GM18909 (cell line): ENCODE results near the gene GOLM1.

ENCODE experiments used
- ATAC-seq: cut with Tn5 transposase; IDR thresholded peaks from one replicate; pipeline ENCODE4 v1.9.1; 2021; ENCODE audit warnings: mild to moderate bottlenecking; ENCODE audit not compliant: unreplicated experiment, poor library complexity

GOLM1 gene

DNA sequence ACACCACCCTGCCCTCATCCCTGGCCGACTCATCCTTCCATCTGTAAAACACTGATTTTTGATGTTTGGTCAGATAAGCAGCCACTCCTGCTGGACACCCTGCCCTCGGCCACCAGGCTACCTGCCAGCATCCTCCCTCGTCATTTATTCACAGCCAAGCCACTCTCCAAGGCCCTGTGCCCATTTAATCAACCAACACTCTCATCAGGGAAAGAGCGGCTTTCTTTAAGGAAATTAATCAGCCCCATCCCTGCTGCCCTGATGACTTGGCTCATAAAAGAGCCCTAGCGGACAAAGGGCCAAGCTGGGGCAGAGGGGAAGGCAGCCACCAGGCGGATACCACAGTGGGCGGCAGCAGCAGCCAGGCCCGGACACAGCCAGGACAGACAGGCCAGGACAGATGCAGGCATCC lies 52.4 kb downstream of the GOLM1 start:
- no peak for ATAC-seq

DNA sequence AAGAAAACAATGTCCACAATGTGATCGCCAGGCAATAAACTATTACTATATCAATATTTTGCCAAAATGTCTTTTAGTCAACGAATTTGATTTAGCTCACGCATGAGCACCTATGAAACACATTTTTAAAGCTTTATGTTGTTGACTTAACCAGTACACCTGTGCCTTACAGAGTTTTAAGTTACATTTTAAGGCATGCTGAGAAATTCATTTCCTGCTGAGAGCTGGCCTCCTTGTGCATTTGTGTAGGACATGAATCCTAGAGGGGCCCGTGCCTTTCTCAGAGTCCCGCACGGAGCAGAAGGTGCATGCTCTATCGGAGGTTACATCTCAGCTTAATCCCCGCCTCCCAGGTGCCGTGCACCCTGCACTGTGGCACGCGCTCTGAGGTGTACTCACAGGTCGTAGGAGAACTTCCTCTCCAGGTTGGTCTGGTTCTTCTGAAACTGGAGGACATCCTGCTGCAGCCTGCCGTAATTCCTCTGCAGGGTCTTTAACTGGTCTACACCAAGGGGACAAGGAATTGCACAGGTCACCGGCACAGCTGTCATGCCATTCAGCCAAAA lies 53.2 kb downstream of the GOLM1 start:
- no peak for ATAC-seq

- no peak for ATAC-seq
Observed at GRCh38 chr9:86045654-86046053, 53.7 kb downstream of the GOLM1 start.

- ATAC-seq, result no peak
Observed at GRCh38 chr9:86043999-86044398, 55.4 kb downstream of the GOLM1 start.

DNA sequence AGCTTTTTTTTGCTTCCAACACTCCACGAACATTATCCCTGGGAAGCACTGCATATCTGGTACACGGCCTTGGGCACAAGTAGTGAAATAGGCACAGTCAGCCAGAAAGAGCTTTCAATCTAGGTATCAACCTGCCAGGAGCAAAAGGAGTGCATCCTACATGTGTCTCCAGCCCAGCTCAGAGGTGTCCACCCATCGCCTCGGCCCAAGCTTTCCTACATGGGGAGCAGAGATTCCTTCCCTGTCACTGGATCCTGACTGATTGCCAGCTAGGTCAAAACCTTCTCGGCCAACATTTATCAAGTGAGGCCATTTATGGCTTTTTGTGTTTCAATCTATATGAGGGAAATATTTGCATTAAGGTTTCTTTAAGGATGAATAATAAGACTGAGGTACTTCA lies 55.8 kb downstream of the GOLM1 start:
- ATAC-seq, result no peak

DNA sequence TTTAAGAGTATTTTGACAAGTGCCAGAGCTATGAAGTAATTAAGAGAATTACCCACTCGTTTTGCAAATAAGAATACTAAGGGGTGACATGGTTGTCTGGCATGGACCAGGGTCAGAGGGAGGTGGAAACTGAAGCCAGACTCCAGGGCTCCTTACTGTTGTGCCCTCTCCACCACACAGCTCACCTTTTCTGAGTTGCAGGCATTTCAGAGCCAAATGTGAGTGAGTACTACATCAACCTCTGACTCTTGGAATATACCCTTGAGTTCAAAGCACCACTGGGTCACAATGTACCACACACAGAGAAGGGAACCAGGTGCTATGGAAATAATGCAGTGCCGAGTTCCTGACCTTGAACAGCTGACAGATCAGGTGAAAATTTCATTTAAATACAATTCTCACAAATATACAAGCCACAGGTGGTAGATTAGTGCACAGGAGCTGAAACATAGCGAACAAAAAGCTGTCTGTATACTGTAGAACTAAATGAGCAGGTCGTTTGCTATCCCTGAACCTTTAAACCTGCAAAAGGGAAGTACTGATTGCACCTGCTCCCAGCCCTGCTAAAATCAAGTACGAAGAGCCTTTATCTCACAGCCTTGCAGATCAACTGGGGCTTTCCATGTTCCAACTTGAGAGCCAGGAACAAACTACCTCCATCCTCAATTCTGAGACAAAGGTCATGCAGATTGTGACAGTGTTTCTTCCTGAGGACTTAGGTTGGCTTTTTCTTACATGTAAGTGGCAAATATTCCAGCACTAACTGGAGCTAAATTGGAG lies 57.0 kb downstream of the GOLM1 start:
- ATAC-seq, result no peak

GRCh38 chr9:86041311-86041741 lies 58.0 kb downstream of the GOLM1 start:
- ATAC-seq, result no peak

GRCh38 chr9:86040861-86041155 lies 58.5 kb downstream of the GOLM1 start:
- ATAC-seq, result no peak

DNA sequence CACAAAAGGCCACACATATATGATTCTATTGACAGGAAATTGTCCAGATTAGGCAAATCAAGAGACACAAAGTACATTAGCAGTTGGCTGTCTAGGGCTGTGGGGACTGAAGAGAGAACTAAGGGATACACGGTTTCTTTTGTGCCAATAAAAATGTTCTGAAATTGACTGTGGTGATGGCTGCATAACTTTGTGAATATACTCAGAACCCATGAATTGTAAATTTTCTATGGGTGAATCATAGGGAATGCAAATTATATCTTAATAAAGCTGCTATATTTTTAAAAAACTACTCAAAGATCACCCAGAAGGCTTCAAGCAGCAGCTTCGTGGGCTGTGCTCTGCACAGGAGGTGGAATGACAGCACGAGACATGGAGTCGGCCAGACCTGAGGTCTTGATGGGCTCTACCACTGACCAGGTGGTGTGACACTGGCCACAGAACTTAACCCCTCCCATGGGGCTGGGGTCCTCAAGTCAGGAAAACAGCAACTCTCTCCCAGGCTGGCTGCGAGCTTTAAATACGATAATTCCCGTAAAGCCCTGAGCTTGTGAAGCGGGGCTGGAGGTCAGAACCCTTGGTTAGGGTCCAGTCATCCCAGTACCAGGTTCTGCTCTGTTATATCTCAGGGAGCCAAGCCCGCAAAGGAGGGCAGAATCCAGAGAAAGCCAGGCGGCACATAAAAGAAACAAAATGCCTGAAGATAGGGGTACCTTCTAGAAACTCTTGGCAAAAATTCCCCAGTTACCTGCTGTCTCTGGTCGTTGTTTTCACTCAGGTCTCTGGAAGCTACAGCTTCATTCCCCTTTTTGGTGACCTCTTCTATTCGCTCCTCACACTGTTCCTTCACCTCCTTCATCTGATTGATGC lies 59.1 kb downstream of the GOLM1 start:
- no peak for ATAC-seq

DNA sequence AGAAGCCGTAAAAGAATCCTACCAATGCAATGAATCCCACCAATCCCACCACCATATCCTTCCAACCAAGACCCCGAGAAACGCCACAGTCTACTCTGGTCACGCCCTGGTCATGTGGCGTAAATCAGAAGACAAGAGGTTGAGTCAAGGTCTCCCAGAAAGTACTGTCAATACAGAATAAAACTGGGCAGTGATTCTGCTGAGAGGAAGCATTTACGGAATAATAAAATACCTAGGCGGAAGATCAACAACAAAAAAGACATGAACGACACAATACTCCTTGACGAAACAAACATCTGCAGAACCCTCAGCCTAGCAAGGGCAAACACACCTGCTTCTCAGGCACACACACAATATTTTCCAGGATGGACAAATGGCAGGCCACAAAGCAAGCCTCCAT lies 62.8 kb downstream of the GOLM1 start:
- no peak for ATAC-seq

DNA sequence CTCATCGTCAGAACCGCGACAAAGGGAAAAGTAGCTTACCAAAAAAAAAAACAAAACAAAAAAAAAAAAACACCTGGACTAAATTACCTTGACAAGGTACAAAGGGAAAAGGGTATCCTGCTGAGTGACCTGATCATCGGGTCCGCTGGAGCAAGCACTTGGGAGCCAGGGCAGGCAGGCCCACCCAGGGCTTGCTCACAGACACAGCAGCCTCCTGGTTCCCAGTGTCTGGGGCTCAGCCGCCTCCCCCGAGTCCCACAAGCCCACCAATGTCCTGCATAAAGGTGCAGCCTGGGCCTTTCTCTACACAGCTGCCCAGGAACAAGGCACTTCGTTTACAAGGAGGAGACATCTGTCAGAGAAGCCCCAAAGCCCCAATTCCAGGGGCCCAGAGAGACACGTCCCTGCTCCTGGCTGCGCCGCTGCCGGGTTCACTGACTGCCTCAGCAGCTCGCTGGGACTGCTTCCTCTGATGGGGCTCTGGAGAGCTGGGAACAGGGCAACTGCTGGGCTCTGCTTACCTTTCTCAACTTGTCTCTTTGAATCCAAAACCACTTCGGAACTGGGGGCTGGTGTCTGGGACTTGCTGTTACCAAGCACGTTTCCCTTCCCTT lies 63.4 kb downstream of the GOLM1 start:
- no peak for ATAC-seq

GRCh38 chr9:86034863-86035734 lies 64.3 kb downstream of the GOLM1 start:
- ATAC-seq, result no peak

DNA sequence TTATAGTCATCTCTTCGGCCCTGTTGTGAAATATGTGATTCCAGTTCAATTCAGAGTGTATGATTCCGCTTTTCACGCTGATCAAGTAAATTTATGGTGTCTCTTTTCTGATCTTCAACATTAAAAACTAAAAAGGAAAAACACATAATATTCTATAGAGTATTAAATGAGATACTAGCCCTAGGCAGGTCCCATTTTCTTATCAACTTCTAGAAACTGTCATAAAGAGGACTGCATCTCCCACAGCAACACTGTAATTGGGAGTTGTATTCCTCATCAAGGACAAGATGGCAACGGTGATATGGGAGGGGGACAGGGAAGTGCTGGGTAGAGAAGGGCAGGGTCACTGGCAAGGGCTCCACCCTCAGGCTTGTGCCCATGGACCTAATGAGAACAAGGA lies 71.6 kb downstream of the GOLM1 start:
- no peak for ATAC-seq

GRCh38 chr9:86022687-86023266 lies 76.6 kb downstream of the GOLM1 start:
- ATAC-seq, result no peak

DNA sequence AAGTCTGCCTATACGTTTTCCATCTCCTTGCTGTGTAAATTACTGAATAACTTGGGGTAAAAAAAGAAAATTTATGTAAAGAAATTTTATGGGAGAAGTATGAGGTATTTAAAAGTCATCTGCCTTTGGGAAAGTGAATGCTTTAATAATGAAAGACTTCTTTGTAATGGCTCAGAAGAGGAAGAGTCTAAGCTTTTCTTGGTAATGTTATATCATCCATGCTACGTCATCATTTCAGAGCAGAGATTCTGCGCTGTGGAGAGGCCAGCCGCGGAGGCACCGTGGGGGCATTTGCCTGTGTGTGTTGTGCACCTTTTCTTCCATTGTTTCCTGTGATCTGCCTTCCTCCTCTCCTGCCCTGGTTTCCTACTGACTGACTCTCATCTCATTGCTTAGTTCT lies 78.2 kb downstream of the GOLM1 start:
- ATAC-seq, result no peak

DNA sequence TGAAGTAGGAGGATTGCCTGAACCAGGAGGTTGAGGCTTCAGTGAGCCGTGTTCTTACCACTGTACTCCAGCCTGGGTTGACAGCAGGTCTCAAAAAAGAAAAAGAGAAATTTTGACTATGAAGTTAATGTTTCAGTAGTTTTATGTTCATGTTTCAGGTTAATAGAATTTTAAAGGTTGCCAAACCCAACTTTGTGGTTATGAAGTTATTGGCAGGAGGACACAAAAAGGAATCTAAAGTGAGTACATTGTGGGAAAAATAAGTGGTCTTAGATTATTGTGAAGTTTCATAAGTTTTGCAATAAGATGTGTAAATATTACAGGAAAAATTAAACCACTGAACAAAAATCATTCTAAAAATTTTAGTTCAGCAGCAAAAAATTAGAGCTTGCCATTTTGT lies 78.6 kb downstream of the GOLM1 start:
- ATAC-seq, result no peak

- ATAC-seq, result no peak
Observed at GRCh38 chr9:86009133-86009532, 90.2 kb downstream of the GOLM1 start.

GRCh38 chr9:86005253-86005775 lies 94.0 kb downstream of the GOLM1 start:
- ATAC-seq, result no peak

DNA sequence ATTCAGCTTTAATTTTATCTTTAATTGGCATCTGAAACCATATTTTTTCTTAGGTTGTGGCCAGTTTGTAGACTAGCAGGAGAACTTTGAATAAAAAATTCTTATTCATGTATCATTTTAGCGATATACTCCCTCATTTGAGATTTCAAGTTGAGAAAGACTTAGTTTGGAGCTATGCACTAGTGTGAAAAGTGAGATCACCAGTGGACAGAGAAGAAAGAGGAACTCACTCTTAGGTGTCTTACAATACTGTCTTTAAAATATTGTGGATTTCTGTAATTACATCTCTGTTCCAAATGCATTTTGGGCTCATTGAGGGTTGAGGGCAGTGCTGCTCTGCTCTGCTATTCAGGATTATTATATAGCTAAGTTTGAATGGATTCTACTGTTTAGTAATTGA lies 103.8 kb downstream of the GOLM1 start:
- ATAC-seq, result no peak

DNA sequence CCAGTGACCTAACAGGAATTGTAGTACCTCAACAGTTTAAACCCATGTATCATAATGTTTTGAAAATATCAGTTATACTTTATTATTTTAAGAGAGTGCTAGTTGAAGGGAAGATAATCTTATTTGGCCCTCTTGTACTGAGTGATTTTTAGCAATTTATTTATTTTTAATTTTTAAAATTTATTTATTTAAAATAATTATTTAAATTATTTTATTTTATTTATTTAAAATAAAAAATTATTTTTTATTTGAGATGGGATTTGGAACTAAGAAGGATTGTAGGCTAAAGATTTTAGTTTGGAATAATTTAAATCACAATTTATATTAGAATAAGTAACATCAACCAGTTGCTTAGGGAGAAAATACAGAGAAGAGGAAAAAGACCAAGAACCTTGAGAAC lies 104.3 kb downstream of the GOLM1 start:
- no peak for ATAC-seq
